ENCODE data around the gene UPF1.

GRCh38 chr19:18893587-18894253 is 62.0 kb downstream of the UPF1 start:
- TF ChIP-seq, protein P1, sequence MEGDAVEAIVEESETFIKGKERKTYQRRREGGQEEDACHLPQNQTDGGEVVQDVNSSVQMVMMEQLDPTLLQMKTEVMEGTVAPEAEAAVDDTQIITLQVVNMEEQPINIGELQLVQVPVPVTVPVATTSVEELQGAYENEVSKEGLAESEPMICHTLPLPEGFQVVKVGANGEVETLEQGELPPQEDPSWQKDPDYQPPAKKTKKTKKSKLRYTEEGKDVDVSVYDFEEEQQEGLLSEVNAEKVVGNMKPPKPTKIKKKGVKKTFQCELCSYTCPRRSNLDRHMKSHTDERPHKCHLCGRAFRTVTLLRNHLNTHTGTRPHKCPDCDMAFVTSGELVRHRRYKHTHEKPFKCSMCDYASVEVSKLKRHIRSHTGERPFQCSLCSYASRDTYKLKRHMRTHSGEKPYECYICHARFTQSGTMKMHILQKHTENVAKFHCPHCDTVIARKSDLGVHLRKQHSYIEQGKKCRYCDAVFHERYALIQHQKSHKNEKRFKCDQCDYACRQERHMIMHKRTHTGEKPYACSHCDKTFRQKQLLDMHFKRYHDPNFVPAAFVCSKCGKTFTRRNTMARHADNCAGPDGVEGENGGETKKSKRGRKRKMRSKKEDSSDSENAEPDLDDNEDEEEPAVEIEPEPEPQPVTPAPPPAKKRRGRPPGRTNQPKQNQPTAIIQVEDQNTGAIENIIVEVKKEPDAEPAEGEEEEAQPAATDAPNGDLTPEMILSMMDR (IDR thresholded peaks at IDR 0.05), result no peak
- TF ChIP-seq POLR2A (IDR thresholded peaks at IDR 0.05), result no peak

Measured in heart left ventricle (tissue), 13 donors.